CD4-positive, alpha-beta T cell (primary cell): ENCODE measurements around the gene MIPOL1. TPM values are rescaled to one million over a fixed set of nuclear protein-coding genes. Genes with fewer than 3 reads are reported as not detected.

Experiments
- ATAC-seq: fragments of 200-7000 bp; cut with Tn5 transposase; one replicate; pipeline ENCODE4 v1.10.0; 2022; ENCODE audit warnings: mild to moderate bottlenecking; ENCODE audit not compliant: poor library complexity
- CTCF ChIA-PET: fragments of 350-600 bp; sonication (Branson Sonifier 250); formaldehyde crosslinking; loops from one replicate; lab custom pipeline; 2021; ENCODE audit warnings: antibody characterized with exemption, inconsistent platforms; lab: Charles Lee
- POLR2A ChIA-PET: fragments of 350-600 bp; sonication (Branson Sonifier 250); formaldehyde crosslinking; loops from one replicate; lab custom pipeline; 2021; ENCODE audit warnings: antibody characterized with exemption, inconsistent platforms; lab: Charles Lee
- DNase-seq, 14 experiments: peaks; one replicate each; pipeline ENCODE4 v3.0.0-alpha.2; 2013 to 2020; ENCODE audit warnings: mixed read lengths in 2 of 14
- H3K27ac ChIP-seq, 2 donors: one replicate each; pipeline versions ENCODE4 v1.5.1 to v1.7.0; 2013; ENCODE audit warnings: low read length in 2 of 2, low read depth in 1 of 2, mild to moderate bottlenecking in 1 of 2
- H3K27me3 ChIP-seq, 2 experiments: 1 replicate in 1 of 2; 2 replicates in 1 of 2; pipeline versions ENCODE4 v1.6.1 to v1.7.0; 2013; ENCODE audit warnings: low read length in 2 of 2, control low read depth in 1 of 2, mild to moderate bottlenecking in 1 of 2, moderate library complexity in 1 of 2; ENCODE audit not compliant: insufficient read depth in 2 of 2, control insufficient read depth in 1 of 2
- H3K36me3 ChIP-seq: one replicate; pipeline ENCODE4 v1.6.1; 2013; ENCODE audit warnings: low read length, control low read depth; ENCODE audit not compliant: insufficient read depth
- H3K4me1 ChIP-seq: one replicate; pipeline ENCODE4 v1.6.1; 2013; ENCODE audit warnings: low read length, control low read depth; ENCODE audit not compliant: insufficient read depth
- H3K4me3 ChIP-seq: one replicate; pipeline ENCODE4 v1.5.1; 2013; ENCODE audit warnings: mild to moderate bottlenecking, low read length, moderate library complexity
- H3K9me3 ChIP-seq, 2 experiments: 1 replicate in 1 of 2; 2 replicates in 1 of 2; pipeline versions ENCODE4 v1.6.1 to v1.7.0; 2013; ENCODE audit warnings: low read length in 2 of 2, mild to moderate bottlenecking in 2 of 2, control low read depth in 1 of 2, moderate library complexity in 1 of 2; ENCODE audit not compliant: control insufficient read depth in 1 of 2, insufficient read depth in 1 of 2
- H3K27ac Mint-ChIP-seq: one replicate; pipeline ENCODE4 v1.8.0; 2020; ENCODE audit warnings: mixed read lengths
- H3K27me3 Mint-ChIP-seq: one replicate; pipeline ENCODE4 v1.8.0; 2021; ENCODE audit warnings: mixed read lengths
- H3K36me3 Mint-ChIP-seq: one replicate; pipeline ENCODE4 v1.8.0; 2021; ENCODE audit warnings: low read depth, mixed read lengths
- H3K4me1 Mint-ChIP-seq: one replicate; pipeline ENCODE4 v1.8.0; 2021; ENCODE audit warnings: low read depth, mixed read lengths
- H3K4me3 Mint-ChIP-seq: one replicate; pipeline ENCODE4 v1.8.0; 2020; ENCODE audit warnings: mild to moderate bottlenecking, mixed read lengths
- H3K9me3 Mint-ChIP-seq: one replicate; pipeline ENCODE4 v1.8.0; 2020; ENCODE audit warnings: mixed read lengths
- intact Hi-C, 2 experiments: fragments of 100-400 bp; cut with DNase I in 1 of 2; cut with micrococcal nuclease in 1 of 2; formaldehyde crosslinking; loops; one replicate each; pipeline versions ENCODE4 v1.15.1 to v1.9.0; 2023 to 2025; cut with DNase I, micrococcal nuclease
- total RNA-seq, 174 experiments: library from RNA in 2 of 174; stranded (reverse) in 2 of 174; gene quantifications; one replicate each; pipeline ENCODE4 v1.2.3 and lab custom pipeline; 2021 to 2026
- TF ChIP-seq, protein P1 (sequence below): fragments of 200-600 bp; IDR thresholded peaks from one replicate; pipeline ENCODE4 v1.8.0; 2022; ENCODE audit warnings: antibody characterized with exemption, mild to moderate bottlenecking

MIPOL1 gene
- total RNA-seq, 2 experiments from 2014 or later = 0.30 TPM; not detected in 1

- intact Hi-C loops = no loop called here
- Mint-ChIP-seq H3K4me3 (no peak overlapping the region), H3K27me3 (no peaks in the 10 kb centered on the region), H3K27ac (no peak overlapping the region), H3K9me3 (peaks cover 7% of the 10 kb centered on the region), H3K4me1 (no peaks in the 10 kb centered on the region), H3K36me3 (no peaks in the 10 kb centered on the region)
- ChIA-PET CTCF (no interaction called here), POLR2A (no interaction called here)
- H3K4me3 ChIP-seq = no peak overlapping the region
- H3K36me3 ChIP-seq = no peaks in the 10 kb centered on the region
- H3K9me3 ChIP-seq = no peaks in the 10 kb centered on the region
- TF ChIP-seq, protein P1, sequence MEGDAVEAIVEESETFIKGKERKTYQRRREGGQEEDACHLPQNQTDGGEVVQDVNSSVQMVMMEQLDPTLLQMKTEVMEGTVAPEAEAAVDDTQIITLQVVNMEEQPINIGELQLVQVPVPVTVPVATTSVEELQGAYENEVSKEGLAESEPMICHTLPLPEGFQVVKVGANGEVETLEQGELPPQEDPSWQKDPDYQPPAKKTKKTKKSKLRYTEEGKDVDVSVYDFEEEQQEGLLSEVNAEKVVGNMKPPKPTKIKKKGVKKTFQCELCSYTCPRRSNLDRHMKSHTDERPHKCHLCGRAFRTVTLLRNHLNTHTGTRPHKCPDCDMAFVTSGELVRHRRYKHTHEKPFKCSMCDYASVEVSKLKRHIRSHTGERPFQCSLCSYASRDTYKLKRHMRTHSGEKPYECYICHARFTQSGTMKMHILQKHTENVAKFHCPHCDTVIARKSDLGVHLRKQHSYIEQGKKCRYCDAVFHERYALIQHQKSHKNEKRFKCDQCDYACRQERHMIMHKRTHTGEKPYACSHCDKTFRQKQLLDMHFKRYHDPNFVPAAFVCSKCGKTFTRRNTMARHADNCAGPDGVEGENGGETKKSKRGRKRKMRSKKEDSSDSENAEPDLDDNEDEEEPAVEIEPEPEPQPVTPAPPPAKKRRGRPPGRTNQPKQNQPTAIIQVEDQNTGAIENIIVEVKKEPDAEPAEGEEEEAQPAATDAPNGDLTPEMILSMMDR = no peak
- ATAC-seq (no peak), DNase-seq (no peak)
- no peaks in the 10 kb centered on the region for H3K27me3 ChIP-seq
- no peak overlapping the region for H3K27ac ChIP-seq
- H3K4me1 ChIP-seq = no peaks in the 10 kb centered on the region
Measured at GRCh38 chr14:37508503-37508902, 310.8 kb downstream of the MIPOL1 start.

- no peaks in the 10 kb centered on the region for H3K36me3 Mint-ChIP-seq
- H3K9me3 Mint-ChIP-seq = peaks cover 6% of the 10 kb centered on the region
- Histone ChIP-seq H3K9me3 (peaks cover 0 to 3% of the 10 kb centered on the region in 2 experiments), H3K4me3 (no peak overlapping the region), H3K27me3 (no peaks in the 10 kb centered on the region), H3K36me3 (no peaks in the 10 kb centered on the region), H3K4me1 (no peaks in the 10 kb centered on the region), H3K27ac (no peak overlapping the region)
- ChIA-PET POLR2A (no interaction called here), CTCF (no interaction called here)
- H3K4me3 Mint-ChIP-seq = no peak overlapping the region
- no peaks in the 10 kb centered on the region for H3K4me1 Mint-ChIP-seq
- DNase-seq = no peak
- intact Hi-C loops = no loop called here
- no peaks in the 10 kb centered on the region for H3K27me3 Mint-ChIP-seq
- TF ChIP-seq, protein P1 = no peak
- no peak for ATAC-seq
- no peak overlapping the region for H3K27ac Mint-ChIP-seq
Measured at GRCh38 chr14:37512173-37512572, 314.4 kb downstream of the MIPOL1 start.

- TF ChIP-seq, protein P1 = no peak
- Histone ChIP-seq H3K36me3 (no peaks in the 10 kb centered on the region), H3K4me1 (no peaks in the 10 kb centered on the region), H3K4me3 (no peak overlapping the region), H3K27me3 (no peaks in the 10 kb centered on the region), H3K27ac (no peak overlapping the region), H3K9me3 (peaks cover 0 to 3% of the 10 kb centered on the region in 2 experiments)
- H3K36me3 Mint-ChIP-seq = no peaks in the 10 kb centered on the region
- intact Hi-C loops = no loop called here
- no peak overlapping the region for H3K27ac Mint-ChIP-seq
- ChIA-PET POLR2A (no interaction called here), CTCF (no interaction called here)
- ATAC-seq (no peak), DNase-seq (no peak)
- no peaks in the 10 kb centered on the region for H3K4me1 Mint-ChIP-seq
- no peaks in the 10 kb centered on the region for H3K27me3 Mint-ChIP-seq
- no peak overlapping the region for H3K4me3 Mint-ChIP-seq
- H3K9me3 Mint-ChIP-seq = peaks cover 2% of the 10 kb centered on the region
Measured at GRCh38 chr14:37515771-37516170, 318.0 kb downstream of the MIPOL1 start.
